Posterior vena cava (tissue), 2 donors: ENCODE measurements around the gene C1QTNF9B. TPM values are rescaled to one million over a fixed set of nuclear protein-coding genes. Genes with fewer than 3 reads are reported as not detected.

Experiments used
- total RNA-seq, 2 donors: library from RNA; stranded (reverse); fragmentation: NEBNext Ultra II Directional; extraction: Animal tissue kit (Norgen Biotek cat#: 25700); gene quantifications; one replicate each; pipeline ENCODE4 v1.2.1, GENCODE V29; 2021
- donor health status: DM: yes; HTN: yes; CAD: no.
- donor health status: DM: yes; HTN: yes; CAD: no.

The C1QTNF9B gene
- total RNA-seq, 2 donors from 2014 or later: not detected

Other genes starting within 250 kb of the C1QTNF9B start
- 10 to 100 TPM; 15.0 to 15.7 TPM for gene MIPEP, start 8.1 kb downstream of the C1QTNF9B start, total RNA-seq